Activated CD8-positive, alpha-beta memory T cell treated with anti-CD3 and anti-CD28 coated beads for 24 hours (primary cell): Measurements from ENCODE around the gene UBE2G2.

Experiments used
- DNase-seq: peaks from one replicate; pipeline ENCODE4 v3.0.0-alpha.2; 2020

Gene UBE2G2

GRCh38 chr21:44723177-44724131 lies 78.2 kb downstream of the UBE2G2 start:
- DNase-seq = no peak

GRCh38 chr21:44722731-44723130 lies 78.9 kb downstream of the UBE2G2 start:
- no peak for DNase-seq

GRCh38 chr21:44720170-44720569 lies 81.5 kb downstream of the UBE2G2 start:
- DNase-seq = no peak
